Right ventricle myocardium superior (tissue), 1 donor: Measurements from ENCODE around the gene MAGOHB. TPM values are rescaled to one million over a fixed set of nuclear protein-coding genes. Genes with fewer than 3 reads are reported as not detected.
"Not testable (repeated sequence)": the region's sequence is repeated elsewhere in the genome, so short reads cannot be mapped to it uniquely, and the experiment has no call there.

Experiments
- ATAC-seq: fragments of 200-7000 bp; cut with Tn5 transposase; one replicate; pipeline ENCODE4 v1.9.1; 2020; ENCODE audit warnings: mild to moderate bottlenecking; ENCODE audit not compliant: poor library complexity
- DNase-seq: peaks from one replicate; pipeline ENCODE4 v3.0.0-alpha.2; 2020
- intact Hi-C: fragments of 100-400 bp; cut with DNase I; formaldehyde crosslinking; loops from one replicate; pipeline ENCODE4 v1.11.2; 2022
- long read RNA-seq: library from polyadenylated mRNA; unstranded; transcript quantifications from one replicate; pipeline ENCODE4 v2.0.0, GENCODE V29; 2021
- total RNA-seq: library from RNA; stranded (reverse); fragmentation: NEBNext Ultra II Directional; extraction: Animal tissue kit (Norgen Biotek cat#: 25700); gene quantifications from one replicate; pipeline ENCODE4 v1.2.1, GENCODE V29; 2021
- donor health status: DM: no; HTN: yes; CAD: no; lungs with severe emphysema.

Gene MAGOHB
- 14.0 TPM for total RNA-seq
- long read RNA-seq, partial matches to known transcripts, result 0 of 6 reads
- long read RNA-seq, other reads (novel, unspliced or antisense), result 0 of 6 reads

DNA sequence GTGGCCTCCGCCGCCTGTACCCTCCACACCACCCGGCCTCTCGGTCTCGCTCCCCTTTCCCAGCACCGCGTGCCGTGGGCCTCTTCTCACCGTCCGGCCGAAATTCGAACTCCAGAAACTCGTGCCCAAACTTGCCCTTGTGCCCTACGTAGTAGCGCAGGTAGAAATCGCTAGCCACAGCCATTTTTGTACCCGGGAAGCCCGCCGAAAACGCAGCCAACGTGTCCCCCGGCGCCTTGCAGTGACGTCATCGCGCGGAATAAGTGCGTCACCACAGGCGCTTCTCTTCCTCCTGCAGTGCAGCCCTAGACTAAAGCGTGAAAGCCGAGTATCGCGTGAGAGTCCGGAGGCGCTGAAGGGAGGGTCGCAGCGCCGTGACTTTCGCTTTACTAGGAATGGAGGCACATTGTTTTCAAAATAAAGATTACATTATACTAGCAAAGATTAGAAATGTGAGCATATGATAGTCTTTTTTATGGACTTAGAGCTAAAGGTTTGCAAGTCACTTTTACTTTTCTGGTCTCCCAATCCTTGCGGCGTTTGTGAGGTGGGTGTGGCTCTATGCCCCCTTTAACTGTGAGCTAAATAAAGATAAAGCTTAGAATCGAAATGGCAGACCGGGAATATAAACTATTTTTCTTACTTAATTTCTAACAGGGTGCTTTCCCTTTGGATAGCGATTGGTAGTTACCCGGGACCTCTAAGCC lies at the start of gene MAGOHB:
TSS of gene MAGOHB (minus strand) at position 261 of the 707 bp plus-strand sequence. CDS start at position 184, 77 bp downstream.
- intact Hi-C loops, result loop anchor here (5.0 kb wide), 1 partner anchor 139 kb away; no protein-coding TSS in a partner anchor
- DNase-seq (peak; percentile 97), ATAC-seq (peak; percentile 100)

DNA sequence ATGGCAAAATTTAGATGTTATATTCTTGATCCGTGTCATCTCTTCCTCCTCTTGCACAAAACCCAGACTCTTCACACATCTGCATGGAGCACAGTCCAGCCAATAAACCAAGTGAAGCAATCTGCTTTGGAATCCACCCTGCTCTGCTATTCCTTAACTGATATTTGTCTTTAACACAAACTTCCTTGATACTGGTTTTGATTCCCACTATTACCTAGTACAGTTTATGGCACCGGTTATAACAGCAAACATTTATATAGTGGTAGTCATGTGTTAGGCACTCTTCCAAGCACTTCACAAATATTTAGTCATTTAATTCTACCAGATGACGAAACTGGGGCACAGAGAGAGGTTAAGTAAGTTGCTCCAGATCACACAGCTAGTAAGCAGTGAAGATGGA lies 47.9 kb upstream of the MAGOHB start:
- no peak for ATAC-seq
- DNase-seq, result no peak
- intact Hi-C loops, result no loop called here

DNA sequence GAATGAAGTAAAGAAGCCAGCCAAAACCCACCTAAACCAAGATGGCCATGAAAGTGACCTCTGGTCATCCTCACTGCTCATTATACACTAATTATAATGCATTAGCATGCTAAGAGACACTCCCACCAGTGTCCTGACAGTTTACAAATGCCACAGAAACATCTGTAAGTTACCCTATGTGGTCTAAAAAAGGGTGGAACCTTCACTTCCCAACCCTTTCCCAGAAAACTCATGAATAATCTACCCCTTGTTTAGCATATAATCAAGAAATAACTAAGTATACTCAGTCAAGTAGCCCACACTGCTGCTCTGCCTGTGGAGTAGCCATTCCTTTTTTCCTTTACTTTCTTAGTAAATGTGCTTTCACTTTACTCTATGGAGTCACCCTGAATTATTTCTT lies 40.6 kb upstream of the MAGOHB start:
- ATAC-seq, result no peak

GRCh38 chr12:10652192-10652591 lies 38.8 kb upstream of the MAGOHB start:
- intact Hi-C loops, result no loop called here
- DNase-seq (no peak), ATAC-seq (no peak)

More for the DNA sequence above, 40.6 kb upstream of the MAGOHB start:
- intact Hi-C loops, result no loop called here
- DNase-seq, result no peak

DNA sequence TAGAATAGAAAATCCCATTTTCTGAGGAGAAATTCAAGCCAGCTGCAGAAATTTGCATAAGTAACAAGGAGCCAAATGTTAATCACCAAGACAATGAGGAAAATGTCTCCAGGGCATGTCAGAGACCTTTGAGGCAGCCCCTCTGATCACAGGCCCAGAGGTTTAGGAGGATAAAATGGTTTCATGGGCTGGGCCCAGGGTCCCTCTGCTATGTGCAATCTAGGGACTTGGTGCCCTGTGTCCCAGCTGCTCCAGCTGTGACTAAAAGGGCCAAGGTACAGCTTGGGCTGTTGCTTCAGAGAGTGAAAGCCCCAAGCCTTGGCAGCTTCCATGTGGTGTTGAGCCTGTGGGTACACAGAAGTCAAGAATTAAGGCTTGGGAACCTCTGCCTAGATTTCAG lies 33.2 kb upstream of the MAGOHB start:
- DNase-seq, intact Hi-C loops, ATAC-seq: not testable (repeated sequence)

DNA sequence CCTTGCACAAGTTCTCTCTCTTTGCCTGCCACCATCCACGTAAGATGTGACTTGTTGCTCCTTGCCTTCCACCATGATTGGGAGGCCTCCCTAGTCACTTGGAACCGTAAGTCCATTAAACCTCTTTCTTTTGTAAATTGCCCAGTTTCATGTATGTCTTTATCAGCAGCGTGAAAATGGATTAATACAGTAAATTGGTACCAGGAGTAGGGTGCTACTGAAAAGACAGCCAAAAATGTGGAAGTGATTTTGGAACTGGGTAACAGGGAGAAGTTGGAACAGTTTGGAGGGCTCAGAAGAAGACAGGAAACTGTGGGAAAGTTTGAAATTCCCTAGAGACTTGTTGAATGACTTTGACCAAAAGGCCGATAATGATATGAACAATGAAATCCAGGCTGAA lies 32.5 kb upstream of the MAGOHB start:
- no peak for ATAC-seq
- intact Hi-C loops, result no loop called here
- no peak for DNase-seq

DNA sequence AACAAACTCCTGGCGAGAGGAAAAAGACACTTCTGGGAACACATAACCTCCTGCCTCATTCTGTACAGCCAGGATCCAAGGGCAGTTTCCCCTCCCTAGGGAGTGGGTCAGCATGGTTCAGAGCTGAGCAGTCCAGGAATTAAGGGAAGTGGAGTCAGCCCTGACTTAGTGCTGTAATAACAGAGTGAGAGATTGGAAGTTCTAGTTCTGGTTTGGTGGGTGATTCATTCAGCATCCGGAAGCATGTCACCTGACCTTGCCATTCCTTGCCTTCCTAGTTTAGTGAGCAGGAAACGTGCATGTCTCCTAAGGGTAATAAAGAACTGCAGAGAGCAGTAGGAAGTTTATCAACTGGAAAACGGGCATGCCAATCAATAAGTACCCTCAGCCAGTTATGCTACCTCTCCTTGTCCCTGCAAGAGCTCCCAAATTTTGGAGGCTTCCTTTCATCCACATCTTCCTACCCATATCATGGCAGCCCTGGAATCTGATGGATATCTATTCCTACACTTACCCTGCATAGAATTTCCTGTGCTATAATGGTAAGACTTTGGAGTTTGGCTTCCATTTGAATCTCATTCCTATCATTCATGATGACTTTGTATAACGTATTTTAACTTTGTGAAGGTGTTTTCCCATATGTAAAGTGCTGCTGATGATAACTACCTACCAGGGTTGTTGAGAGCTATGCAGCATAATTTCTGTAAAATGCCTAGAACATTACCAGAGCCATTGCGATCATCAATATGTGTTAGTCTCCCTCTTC lies 28.5 kb upstream of the MAGOHB start:
- ATAC-seq (no peak), DNase-seq (no peak)
- intact Hi-C loops, result no loop called here

DNA sequence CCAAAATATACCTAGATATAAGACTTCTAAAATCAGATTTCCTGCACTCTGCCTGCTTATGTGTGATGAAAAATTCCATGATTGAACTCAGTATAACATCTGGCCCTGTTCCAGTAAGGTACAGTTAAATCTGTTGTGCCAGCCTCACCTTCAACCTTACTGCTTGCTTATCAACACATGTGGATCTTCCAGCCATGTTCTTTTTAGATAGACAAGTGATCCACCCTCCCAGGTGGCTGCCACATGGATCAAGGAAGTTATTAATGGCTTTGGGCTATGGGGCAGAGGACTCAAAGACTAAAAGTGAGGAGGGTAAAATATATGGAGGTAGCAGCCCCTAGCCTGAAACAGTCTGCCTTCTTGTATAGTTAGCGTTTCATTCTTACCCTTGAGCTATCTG lies 25.3 kb upstream of the MAGOHB start:
- ATAC-seq (no peak), DNase-seq (no peak)
- intact Hi-C loops, result no loop called here

- intact Hi-C loops, result no loop called here
- no peak for DNase-seq
- no peak for ATAC-seq
Observed at GRCh38 chr12:10636611-10637010, 23.2 kb upstream of the MAGOHB start.

DNA sequence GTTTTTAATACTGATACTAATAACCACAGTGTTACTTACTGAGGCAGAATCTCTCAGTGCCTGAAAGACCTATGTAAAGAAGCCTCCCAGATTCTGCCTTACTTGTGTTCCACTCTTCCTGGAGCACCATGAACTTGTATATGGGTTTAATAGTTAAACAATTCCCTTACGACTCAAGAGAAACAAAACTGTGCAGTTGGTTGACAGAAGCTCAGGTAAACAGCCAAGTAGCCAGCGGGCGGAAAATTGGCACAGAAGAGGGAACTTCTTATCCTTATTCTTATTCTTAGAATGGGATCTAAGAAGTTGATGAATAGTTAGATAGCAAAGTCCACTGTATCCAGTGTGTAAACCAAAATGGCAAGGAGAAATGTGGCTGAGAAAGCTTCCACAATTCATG lies 22.7 kb upstream of the MAGOHB start:
- ATAC-seq (no peak), DNase-seq (no peak)
- intact Hi-C loops, result no loop called here

DNA sequence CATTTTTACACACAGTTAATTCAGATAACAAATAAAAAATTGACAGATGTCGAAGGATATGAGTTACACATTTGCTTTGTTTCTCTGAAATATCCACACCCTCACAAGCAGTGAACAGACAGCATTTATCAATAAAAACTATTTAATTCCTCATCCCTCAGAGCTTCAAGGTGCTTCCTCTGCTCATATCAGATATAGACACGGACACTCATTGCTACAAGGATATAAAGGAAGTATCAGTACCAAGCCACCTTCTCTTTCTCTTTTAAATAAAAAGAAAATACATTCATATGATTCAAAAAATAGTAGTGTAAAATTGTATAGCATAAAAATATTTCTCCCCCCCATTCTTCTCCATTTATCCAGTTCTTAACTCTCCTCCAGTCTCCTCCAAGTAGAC lies 21.9 kb upstream of the MAGOHB start:
- DNase-seq, result no peak
- intact Hi-C loops, result no loop called here
- ATAC-seq, result no peak

DNA sequence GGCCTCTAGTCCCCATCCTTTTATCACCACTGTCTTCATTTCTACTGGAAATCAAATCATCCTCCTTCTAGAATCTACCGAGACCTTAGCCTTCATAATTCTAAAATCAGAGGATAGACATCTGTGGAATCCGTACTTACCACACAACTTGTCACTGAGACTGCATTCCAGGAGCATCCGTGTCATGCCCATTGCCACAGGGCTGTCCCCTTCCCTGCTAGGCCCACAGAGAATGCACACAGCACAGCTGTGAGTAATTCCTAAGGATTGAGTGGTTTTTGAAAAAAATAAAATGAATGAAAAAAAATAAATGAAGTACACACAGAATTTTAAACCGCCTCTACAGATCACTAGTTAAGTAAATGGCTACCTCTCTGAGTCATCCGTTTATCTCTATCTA lies 21.0 kb upstream of the MAGOHB start:
- intact Hi-C loops, result no loop called here
- DNase-seq, result no peak
- ATAC-seq, result no peak

- ATAC-seq, result no peak
- intact Hi-C loops, result no loop called here
- no peak for DNase-seq
Observed at GRCh38 chr12:10633541-10633940, 20.1 kb upstream of the MAGOHB start.

- DNase-seq, result no peak
- no peak for ATAC-seq
- intact Hi-C loops, result no loop called here
Observed at GRCh38 chr12:10632226-10632625, 18.8 kb upstream of the MAGOHB start.

GRCh38 chr12:10624605-10625004 lies 11.2 kb upstream of the MAGOHB start:
- ATAC-seq (no peak), DNase-seq (no peak)
- intact Hi-C loops, result no loop called here

GRCh38 chr12:10623131-10623530 lies 9.7 kb upstream of the MAGOHB start:
- intact Hi-C loops, result no loop called here
- ATAC-seq, result no peak
- DNase-seq, result no peak

DNA sequence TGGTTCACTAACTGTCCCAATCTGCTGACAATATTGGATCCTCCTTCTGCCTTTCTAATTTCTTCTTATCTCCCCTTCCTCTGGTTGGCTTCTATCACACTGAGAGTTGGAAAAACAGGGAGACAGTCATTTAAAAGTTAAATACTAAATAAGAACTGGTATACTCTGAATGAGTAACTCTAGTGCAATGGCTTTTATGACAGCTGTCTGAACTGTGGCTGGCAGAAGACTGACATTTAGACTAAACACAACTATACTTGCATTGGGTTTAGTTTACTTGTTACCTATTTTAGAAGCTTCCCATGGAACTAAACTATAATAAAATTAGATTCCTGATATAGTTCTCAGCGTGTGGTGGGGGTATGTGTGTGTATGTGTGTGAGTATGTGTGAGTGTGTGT lies 7.9 kb upstream of the MAGOHB start:
- intact Hi-C loops, result no loop called here
- DNase-seq (no peak), ATAC-seq (no peak)

GRCh38 chr12:10620078-10620779 lies 6.8 kb upstream of the MAGOHB start:
- no peak for ATAC-seq
- DNase-seq, result no peak
- intact Hi-C loops, result no loop called here

GRCh38 chr12:10618338-10618987 lies 5.1 kb upstream of the MAGOHB start:
- DNase-seq (no peak), ATAC-seq (no peak)
- intact Hi-C loops, result no loop called here
